Uterus (tissue), 2 donors: Measurements from ENCODE around the gene SEL1L3.

Experiments
- POLR2A ChIP-seq, 2 donors: fragments of 450-650 bp; IDR thresholded peaks; one replicate each; pipeline ENCODE4 v1.6.1; 2016; ENCODE audit warnings: antibody characterized with exemption in 2 of 2, mild to moderate bottlenecking in 1 of 2, moderate library complexity in 1 of 2
- TF ChIP-seq, protein P1 (sequence below), 4 experiments: fragments of 200-600 bp in 2 of 4; fragments of 450-650 bp in 2 of 4; sonication (generic) in 2 of 4; IDR thresholded peaks; one replicate each; pipeline ENCODE4 v1.5.1; 2016 to 2019; ENCODE audit warnings: antibody characterized with exemption in 4 of 4, mild to moderate bottlenecking in 2 of 4, moderate library complexity in 1 of 4

- TF ChIP-seq, protein P1, sequence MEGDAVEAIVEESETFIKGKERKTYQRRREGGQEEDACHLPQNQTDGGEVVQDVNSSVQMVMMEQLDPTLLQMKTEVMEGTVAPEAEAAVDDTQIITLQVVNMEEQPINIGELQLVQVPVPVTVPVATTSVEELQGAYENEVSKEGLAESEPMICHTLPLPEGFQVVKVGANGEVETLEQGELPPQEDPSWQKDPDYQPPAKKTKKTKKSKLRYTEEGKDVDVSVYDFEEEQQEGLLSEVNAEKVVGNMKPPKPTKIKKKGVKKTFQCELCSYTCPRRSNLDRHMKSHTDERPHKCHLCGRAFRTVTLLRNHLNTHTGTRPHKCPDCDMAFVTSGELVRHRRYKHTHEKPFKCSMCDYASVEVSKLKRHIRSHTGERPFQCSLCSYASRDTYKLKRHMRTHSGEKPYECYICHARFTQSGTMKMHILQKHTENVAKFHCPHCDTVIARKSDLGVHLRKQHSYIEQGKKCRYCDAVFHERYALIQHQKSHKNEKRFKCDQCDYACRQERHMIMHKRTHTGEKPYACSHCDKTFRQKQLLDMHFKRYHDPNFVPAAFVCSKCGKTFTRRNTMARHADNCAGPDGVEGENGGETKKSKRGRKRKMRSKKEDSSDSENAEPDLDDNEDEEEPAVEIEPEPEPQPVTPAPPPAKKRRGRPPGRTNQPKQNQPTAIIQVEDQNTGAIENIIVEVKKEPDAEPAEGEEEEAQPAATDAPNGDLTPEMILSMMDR (IDR thresholded peaks at IDR 0.05) = no peak
- no peak for TF ChIP-seq POLR2A (IDR thresholded peaks at IDR 0.05)
Measured at GRCh38 chr4:25879091-25879584, 16.4 kb upstream of the SEL1L3 start.
